ENCODE data around the gene HGF.
"Not testable (repeated sequence)": the region's sequence is repeated elsewhere in the genome, so short reads cannot be mapped to it uniquely, and the experiment has no call there.

Gene HGF

DNA sequence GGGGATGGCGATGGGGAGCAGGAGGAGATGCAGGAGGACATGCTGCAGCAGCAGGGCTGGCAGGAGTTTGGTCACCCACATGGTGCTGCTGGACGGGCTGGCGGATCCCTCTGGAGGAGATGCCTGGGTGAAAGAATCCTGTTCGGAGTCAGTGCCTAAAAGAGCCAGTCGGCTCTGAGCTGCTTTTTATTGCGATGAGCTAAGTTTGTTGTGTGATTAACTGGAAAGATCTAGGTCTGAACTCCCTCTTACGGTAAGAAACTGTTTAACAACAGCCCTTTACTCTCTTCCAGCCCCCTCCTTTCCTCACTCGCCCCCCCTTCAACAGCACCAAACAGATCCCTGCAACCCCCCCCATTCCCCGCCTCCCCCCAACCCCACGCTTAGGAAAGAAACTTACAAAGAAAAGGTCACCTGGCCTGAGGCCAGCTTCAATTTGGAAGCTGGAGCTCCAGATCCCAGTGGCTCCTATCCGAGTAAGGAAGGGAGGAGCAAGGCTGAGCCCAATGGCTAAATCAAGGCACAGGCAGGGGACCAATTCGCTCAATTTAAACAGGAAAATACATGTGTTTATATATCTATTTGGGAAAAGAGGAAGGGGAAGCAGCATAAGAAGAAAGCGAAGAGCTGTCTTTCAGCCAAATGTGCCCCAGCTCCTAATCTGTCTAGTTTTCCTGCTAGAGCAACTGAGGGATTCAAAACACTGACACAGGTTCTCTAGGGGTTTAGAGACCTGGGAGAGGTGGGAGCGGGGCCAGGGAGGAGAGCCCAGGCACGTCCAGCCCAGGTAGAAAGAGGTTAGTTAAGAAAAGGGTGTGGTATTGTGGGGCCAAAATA lies at the start of gene HGF:
Gene HGF, minus strand, starts transcription at position 157 of the 837 bp plus-strand sequence. Its CDS starts 76 bp downstream, at position 81.
- DNase-seq = no peak

DNA sequence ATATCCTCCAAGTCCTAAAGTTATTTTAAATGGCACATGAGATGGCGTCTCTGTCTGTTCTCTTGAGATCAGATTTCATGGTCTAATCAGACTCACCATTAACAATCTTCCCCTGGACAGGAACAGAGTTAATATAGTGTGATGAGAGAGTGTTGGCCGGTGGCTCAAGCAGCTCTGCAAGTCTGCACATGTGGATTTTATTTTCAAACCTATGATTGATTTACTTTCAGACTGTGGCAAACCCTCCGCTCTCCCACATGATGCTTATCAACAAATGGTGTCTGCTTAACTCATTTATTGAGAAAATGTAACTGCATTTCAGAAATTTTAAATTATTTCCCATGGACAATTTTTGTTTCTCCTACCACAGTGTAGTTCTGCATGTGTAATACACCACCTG lies 46.5 kb upstream of the HGF start:
- peak in 2 of 3 experiments; percentile 45 to 47 for DNase-seq

DNA sequence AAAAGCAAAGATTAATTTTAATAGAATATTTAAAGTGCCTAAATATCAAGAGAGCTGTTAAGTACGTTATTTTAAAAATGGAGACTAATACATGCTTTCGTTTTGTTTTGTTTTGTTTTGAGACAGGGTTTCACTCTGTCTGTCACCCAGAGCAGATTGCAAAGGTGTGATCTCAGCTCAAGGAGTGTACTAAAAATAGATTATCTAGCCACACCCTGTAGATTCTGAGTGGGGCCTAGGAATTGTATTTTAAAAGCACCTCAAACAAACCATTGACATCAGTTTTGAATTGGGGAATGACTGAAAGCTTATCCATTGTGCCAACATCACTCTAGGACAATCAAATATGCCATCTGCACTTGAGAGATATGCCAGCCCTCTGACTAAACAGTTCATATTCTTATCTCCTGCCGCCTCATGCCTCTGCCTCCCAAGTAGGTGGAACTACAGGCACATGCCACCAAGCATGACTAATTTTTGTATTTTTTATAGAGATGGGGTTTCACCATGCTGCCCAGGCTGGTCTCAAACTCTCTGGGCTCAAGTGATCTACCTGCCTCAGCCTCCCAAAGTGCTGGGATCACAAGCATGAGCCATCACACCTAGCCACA lies 43.1 kb upstream of the HGF start:
- DNase-seq = peak in 1 of 3 experiments; percentile 27

DNA sequence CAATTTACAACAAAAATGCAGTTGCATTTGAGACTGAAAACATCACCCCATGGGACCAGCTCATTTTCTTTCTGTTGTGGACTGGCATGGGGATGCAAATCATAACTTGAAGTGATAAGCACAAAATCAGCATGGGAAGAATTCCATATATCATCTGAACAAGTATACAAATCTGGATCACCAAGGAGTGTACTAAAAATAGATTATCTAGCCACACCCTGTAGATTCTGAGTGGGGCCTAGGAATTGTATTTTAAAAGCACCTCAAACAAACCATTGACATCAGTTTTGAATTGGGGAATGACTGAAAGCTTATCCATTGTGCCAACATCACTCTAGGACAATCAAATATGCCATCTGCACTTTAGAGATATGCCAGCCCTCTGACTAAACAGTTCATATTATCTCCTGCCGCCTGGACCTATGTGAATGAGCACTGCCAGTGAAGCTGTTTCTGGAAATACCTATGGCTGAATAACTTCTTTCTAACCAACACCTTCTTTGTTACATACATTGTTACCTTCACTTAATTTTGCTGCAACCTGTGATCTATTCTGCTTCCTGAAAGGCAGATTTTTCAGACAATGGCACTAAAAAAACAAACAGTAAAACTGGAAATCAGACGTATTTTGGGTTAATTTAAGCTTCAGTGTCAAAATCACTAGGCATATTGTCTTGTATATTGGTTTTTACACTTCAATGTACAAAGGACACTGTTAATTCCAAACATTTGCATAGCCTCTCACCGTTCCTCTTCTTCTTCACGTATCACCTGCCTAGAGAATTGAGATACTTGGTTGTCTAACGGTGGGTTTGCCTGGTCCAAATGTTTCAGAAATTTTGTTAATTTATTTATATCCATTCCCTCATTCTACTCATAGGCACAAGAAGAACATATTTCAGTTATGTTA lies 42.4 kb upstream of the HGF start:
- DNase-seq = peak in 1 of 3 experiments; percentile 56

DNA sequence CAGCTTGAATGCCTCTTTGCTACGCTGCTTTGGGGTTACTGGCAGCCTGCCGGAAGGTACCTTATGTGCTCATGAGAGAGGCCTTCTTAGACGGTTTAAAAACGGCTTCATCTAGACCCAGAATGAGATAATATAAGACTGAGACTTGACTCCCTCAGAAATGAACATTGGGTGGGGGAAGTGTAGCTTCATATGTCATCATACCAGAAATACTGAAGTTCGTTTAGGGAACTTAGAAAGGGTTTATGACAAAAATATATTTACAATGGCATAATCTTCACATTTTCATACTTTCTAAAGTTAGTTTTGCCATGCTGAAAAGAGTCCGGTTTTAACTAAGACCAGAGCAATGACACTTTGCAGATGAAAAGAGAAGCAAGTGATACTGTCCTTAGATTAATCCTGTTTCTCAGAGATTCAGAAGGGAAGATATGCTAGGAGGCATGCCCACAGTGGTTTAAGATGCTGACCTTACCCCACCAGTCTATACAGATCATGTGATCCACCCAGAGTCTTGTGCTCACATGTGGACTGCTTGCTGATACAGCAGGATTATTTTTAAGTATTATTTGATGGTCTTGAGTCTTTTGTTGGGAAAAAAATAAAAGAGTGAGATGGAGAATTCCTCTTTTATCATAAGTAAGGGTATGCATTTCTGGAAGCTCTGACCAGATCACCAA lies 40.8 kb upstream of the HGF start:
- no peak for DNase-seq

DNA sequence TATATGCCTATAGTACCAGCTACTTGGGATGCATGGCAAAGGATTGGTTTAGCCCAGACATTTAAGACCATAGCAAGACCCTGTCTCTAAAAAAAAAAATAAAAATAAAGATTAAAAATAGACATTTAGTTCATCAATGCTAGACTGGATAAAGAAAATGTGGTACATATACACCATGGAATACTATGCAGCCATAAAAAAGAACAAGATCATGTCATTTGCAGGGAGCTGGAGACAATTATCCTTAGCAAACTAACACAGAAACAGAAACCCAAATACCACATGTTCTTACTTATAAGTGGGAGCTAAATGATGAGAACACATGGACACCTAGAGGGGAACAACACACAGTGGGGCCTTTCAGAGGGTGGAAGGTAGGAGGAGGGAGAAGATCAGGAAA lies 38.5 kb upstream of the HGF start:
- not testable (repeated sequence) for DNase-seq

DNA sequence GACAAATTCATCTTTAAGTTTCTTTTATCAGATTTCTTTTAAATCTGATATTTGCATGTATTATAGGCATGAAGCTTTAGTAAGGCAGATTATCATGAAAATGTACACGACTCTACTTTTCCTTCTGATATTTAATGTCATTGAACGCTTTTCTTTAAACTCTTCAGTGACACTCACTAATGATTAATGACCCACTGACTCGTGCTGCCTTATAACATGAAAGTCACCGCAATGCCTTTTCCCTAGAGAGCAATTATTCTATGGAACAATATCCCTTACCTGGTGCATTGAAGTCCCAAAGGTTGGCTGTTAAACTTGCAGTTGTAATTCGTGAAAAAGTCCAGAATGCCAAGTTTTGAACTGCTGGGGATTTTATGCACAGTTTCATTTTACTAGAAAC lies 33.4 kb upstream of the HGF start:
- peak in 2 of 3 experiments; percentile 57 to 66 for DNase-seq

DNA sequence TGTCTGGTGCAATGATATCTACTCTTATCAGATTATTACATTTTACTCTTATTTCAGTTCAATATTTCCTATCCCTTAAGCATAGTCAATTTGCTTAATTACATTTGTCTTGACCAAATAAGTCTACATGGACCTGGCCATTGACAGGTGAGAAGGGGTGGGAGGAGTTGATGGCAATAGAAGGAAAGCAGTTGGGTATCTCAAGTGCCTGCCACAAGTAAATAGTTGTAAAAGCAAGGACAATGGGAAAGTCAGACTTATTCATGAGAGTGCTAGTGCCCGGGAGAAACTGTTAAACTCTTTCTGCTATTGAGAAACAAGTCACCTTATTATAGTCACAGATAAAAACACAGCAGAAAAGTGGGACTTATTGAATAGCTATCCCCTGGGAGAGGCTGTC lies 32.4 kb upstream of the HGF start:
- DNase-seq = peak in 2 of 3 experiments; percentile 43 to 65

DNA sequence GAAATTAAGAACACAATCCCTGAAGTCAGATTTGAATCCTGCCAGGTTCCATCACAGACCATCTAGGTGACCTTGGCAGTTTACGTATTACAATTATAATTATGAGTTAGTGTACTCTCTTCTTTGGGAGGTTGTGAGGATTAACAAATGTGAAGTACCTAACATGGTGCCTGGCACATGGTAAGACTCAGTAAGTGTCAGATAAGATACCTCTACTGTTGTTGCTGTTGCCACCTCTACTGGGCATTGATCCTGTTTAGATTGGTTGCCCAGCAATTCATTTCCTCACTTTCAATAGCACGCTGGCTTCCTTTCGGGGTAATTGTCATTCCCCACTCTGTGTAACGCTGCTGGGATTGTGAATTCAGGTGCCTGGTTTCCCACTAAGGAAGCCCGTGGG lies 31.7 kb upstream of the HGF start:
- DNase-seq = no peak

DNA sequence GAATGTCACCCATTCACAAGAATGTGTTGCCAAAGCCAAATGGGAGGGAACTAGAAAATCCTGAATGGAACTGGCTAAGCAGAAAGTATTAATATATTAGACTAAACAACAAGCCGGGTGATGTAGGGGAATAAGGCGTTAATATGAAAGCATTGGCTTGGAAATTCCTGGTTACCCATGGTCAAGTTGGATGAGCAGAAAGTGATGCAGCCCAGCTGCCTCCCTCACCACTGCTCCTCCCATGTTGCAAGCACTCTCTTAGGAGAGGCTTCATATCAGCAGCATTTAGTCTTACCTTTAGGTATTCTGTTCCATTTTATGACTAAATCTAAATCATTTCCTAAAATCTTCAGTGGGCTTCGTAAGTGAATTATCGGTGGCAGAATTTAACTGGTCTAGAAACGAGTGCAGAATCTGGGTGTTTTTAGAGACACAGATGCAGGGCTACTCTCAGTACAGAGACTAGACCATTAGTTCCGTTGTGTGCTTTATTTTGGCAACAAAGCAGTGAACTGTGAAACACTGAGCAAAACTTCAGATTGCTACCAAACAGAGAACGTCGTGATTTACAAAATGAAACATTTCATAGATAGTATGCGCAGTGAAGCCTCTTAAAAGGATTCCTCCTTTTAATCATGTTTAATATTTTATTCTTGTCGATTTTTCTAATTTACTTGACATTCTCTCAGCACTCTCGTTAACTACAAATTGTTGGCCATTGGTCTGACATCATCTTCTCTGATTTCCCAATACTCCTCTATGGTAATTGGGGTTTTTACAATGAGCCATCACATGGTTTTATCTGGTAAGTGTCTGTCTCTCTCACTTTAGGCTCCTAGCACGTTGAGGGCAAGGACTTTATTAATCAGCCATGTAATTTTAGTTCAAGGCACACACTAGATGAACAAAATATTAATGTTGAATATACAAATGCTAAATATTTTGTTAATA lies 22.0 kb upstream of the HGF start:
- no peak for DNase-seq

DNA sequence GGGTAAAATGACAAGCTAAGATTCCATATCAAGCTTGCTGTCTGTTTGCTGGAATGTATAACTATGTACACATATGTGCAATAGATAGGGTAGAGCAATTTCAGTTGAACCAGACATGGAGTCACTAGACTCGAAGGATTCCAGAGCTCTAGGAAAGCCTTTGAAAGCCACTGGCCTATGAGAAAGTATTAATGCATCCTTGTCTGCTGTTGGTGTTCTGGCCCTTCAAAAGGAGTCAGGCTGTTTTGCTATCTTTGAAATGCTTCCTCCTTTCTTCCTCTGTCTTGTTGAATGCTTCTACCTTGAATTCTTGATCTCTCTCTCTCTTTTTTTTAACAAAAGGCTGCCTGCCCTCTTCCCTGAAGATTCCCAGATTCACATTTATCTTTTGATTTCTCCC lies 20.8 kb upstream of the HGF start:
- DNase-seq = no peak

DNA sequence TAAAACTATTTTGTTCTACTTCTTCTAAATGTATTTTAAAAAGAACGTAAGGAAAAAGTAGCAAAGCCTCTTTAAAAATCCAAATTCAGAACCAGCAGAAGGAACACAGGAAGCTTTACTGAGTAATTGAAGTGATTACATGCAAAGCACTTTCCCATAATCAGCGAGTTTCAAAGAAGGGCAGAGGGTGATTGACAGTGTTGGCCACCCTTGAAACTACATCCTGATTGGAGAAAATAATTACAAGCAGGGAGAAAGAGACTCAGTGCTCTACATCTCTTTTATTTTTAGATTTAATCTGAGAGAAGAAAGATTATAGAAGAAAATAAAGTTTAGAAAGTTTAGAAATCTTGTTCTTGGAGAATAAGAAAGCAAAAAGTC lies 20.3 kb upstream of the HGF start:
- DNase-seq = no peak

DNA sequence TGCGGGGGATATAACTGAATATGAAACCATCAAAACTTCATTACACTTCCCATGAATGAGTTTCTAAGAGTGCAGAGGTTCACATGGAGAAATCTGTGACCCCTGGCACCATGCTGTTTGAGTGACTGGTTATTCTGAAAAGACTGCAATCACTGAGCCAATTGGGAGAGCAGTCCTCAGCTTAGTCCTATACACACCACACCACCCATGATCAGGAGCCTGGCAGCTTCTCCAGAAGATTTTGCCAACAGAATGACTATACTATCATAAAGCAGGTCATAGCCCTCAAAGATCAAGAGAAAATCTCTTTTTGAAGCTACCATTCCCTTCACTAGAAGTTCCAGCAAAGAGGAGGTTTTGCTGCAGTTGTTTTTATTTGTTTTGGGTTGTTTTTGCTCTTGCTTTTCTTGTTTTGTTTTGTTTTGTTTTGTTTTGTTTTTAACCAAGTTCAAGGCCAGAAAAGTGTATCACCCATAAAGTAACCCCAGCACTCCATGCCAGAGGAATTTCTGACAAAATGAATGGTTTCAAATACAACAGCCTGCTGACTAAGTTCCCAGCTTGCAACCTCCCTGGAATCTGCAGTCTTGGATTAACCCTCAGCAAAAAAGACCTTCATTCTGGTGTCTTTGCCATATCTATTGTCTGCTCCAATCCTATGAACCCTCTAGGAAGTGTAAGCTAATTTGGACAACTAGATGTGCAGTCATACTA lies 19.7 kb upstream of the HGF start:
- DNase-seq = no peak

DNA sequence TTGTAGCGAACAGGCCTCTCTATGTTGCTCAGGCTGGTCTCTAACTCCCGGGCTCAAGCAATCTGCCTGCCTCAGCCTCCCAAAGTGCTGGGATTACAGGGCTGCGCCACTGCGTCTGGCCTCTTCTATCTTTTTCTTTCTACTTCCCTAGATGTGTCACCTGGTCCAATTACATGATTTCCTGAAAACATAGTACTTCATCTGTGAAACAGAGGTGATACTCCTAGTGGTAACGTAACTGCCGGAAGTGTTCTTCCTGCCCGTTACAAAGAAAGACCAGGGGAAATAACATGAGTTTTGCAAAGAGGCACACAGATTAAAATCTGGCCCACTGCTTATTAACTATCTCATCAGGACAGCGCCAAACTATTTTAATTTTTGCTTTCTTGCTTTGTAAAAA lies 18.4 kb upstream of the HGF start:
- DNase-seq = no peak

DNA sequence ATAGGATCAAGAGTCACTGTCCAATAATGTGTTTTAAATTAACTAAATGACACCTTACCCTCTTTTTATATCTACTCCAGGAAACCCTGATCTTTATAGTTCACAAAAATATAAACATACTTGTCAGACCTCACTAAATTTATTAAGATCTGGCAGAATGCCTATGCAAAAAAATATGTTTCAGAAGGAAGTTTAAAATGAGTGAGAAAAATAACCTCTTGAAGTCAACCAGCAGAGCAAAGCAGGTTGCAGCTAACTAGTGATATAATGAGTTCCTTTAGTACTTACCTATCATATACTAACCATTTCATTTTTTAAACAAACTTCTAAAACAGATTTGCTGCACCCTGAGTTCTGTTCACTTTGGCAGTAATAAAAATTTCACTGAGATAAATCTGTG lies 14.0 kb upstream of the HGF start:
- DNase-seq = no peak

DNA sequence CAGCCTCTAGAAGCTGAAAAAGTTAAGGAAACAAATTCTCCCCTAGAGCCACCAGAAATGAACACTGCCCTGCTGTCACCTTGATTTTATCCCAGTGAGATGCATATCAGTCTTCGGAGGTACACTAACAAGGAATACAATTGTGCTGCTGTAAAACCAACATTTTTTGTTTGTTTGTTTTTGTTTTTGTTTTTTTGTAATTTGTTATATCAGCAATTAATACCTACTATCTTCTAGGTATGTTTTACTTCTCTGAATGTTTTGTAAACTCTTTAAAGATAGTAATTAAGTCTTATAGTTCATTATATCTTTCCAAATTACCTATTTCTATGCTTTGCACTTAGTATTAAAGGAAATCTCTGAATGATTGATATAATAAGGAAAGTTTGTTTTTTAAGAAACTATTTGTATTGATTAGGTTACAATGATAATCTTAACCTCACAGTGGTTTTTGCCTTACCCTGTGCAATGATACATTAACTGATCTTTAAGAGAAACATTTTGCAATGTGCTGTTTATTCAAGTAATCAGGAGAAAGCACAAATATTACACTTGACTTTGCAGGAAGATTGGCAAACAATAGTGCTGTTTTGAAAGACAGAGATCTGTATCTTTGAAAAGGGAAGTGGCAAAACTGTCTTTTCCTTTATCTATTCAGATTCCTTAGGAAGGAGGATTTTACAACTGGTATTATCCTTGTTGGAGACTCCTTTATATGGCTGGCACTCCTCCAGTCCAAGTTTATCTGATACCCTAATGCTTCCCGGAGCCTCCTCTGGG lies 11.3 kb upstream of the HGF start:
- DNase-seq = peak in 1 of 3 experiments; percentile 22

DNA sequence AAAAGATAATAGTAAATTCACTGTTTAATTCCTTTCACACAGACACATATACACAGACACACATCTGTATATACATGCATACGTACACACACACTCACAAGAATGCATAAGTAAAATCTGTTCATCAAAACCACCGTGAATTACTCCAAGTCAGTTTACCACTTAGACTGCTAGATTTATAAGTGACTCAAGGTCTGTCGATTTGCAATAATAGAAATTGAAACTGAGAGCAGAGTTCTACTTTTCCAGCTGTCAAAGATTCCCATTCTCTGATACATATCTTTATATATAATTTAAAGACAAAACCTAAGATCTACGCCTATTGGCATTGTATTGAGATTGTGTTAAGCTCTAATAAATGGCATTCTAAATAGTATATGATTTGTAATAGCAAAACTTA lies 9.9 kb upstream of the HGF start:
- no peak for DNase-seq

DNA sequence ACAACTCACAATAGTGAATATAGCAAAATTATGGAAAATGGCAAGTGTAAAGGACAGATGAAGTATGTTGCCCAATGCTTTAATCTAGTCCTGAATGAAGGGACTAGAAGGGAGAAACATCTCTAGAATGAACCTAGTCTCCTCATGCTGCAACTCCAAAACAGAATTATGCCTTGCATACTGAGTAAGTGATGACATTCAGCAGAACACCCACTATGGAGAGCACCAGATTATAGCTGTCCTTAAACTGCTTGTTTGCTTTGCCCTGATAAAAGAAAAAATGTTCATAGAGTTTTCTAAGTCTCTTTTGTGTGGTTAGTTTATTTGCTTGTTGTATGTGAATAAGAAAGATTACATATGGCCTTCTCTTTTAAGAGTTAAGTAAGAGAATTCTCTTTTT lies 7.8 kb upstream of the HGF start:
- peak in 1 of 3 experiments; percentile 40 for DNase-seq

DNA sequence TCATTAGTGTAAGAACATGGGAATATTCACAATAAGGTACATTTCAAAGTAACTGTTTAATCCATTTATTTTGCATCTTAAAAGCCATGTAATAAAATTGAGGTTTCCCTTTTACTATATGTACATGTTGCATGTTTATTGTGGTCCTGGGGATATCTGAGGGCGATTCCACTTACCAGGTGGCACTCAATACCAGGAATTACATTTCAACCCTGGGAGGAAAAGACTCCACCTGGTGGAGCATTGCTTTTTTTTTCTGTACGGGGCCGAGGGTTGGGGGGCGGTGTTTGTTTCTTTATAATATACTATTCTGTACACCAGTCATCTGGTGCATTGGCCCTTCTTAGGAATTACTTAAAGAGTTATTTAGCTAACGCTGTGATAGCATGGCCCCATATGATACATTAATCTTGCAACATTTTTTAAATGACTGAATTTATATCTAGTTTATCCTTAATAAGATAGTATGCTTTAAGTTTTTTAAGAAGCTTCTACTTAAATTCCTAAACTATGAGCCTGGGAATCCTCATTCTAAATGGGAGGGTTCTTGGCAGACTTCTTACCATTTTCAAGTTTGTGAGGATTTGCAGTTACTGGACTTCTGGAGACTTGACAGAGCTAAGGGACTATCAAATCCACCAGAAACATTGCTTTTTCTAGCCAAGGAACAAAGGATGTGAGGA lies 7.2 kb upstream of the HGF start:
- DNase-seq = peak in 1 of 3 experiments; percentile 62

DNA sequence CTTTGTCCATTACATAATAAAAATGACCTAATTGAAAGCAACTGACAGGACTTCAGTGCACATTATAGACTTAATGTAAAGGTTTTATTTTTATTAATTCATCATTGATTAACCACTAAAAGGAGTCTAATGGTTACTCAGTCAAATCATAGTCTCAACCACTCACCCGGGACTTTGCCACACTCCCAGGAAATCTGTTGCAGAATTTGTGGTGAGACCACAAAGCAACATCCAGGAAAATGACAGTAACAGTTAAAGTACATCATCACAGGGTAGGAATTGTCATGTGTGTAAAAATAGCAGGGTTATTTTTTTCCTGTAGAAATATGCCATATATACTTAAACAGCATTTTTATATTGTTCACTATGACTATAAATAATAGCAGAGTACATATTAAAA lies 6.3 kb upstream of the HGF start:
- no peak for DNase-seq
